B cell (primary cell): ENCODE data around the gene VEZT. TPM values are rescaled to one million over a fixed set of nuclear protein-coding genes. Genes with fewer than 3 reads are reported as not detected.

Experiments used
- ATAC-seq: fragments of 200-7000 bp; cut with Tn5 transposase; one replicate; pipeline ENCODE4 v1.10.0; 2021; ENCODE audit warnings: low read depth, mild to moderate bottlenecking, moderate number of reproducible peaks, moderate library complexity
- CTCF ChIA-PET: fragments of 350-600 bp; sonication (Branson Sonifier 250); formaldehyde crosslinking; loops from one replicate; lab custom pipeline; 2021; ENCODE audit warnings: antibody characterized with exemption, inconsistent platforms; lab: Charles Lee
- POLR2A ChIA-PET: fragments of 350-600 bp; sonication (Branson Sonifier 250); formaldehyde crosslinking; loops from one replicate; lab custom pipeline; 2021; ENCODE audit warnings: antibody characterized with exemption; lab: Charles Lee
- DNase-seq: peaks from one replicate; pipeline ENCODE4 v3.0.0; 2013
- H2AFZ ChIP-seq: 2 replicates; pipeline ENCODE4 v1.6.1; 2012; ENCODE audit warnings: mild to moderate bottlenecking, low read depth, low read length; ENCODE audit not compliant: insufficient read depth, poor library complexity, severe bottlenecking
- H3K27ac ChIP-seq, 2 donors: 1 replicate in 1 of 2; 2 replicates in 1 of 2; pipeline ENCODE4 v1.5.1; 2012 to 2013; ENCODE audit warnings: low read length in 2 of 2, mild to moderate bottlenecking in 2 of 2, moderate library complexity in 1 of 2
- H3K27me3 ChIP-seq, 4 experiments: fragments of 200-600 bp in 1 of 4; sonication (generic) in 1 of 4; replicated peaks in 1 of 4; 1 replicate in 2 of 4; 2 replicates in 2 of 4; pipeline versions ENCODE4 v1.6.1 to v1.7.0; 2013 to 2016; ENCODE audit warnings: low read length in 3 of 4, mild to moderate bottlenecking in 2 of 4, mixed read lengths in 1 of 4, moderate library complexity in 1 of 4; ENCODE audit not compliant: insufficient read depth in 4 of 4, control insufficient read depth in 3 of 4; ENCODE audit errors: control extremely low read depth in 1 of 4
- H3K36me3 ChIP-seq, 2 experiments: replicated peaks in 1 of 2; 1 replicate in 1 of 2; 2 replicates in 1 of 2; pipeline versions ENCODE4 v1.6.1 to v1.7.1; 2013; ENCODE audit warnings: low read length in 1 of 2; ENCODE audit not compliant: insufficient read depth in 2 of 2, control insufficient read depth in 1 of 2; ENCODE audit errors: control extremely low read depth in 1 of 2, extremely low read depth in 1 of 2
- H3K4me1 ChIP-seq, 2 donors: fragments of 200-600 bp in 1 of 2; sonication (generic) in 1 of 2; 1 replicate in 1 of 2; 2 replicates in 1 of 2; pipeline versions ENCODE4 v1.5.1 to v1.6.1; 2013 to 2017; ENCODE audit warnings: low read length in 2 of 2; ENCODE audit not compliant: control insufficient read depth in 2 of 2, insufficient read depth in 2 of 2
- H3K4me2 ChIP-seq: replicated peaks from 2 replicates; pipeline ENCODE3; 2012; ENCODE audit warnings: mild to moderate bottlenecking, low read depth, low read length; ENCODE audit not compliant: poor library complexity, severe bottlenecking
- H3K4me3 ChIP-seq, 5 experiments: fragments of 200-600 bp in 1 of 5; sonication (generic) in 1 of 5; 1 replicate in 3 of 5; 2 replicates in 2 of 5; pipeline versions ENCODE4 v1.5.1 to v1.7.0; 2011 to 2016; ENCODE audit warnings: low read length in 4 of 5, mild to moderate bottlenecking in 4 of 5, low read depth in 2 of 5, control low read depth in 1 of 5, moderate library complexity in 1 of 5; ENCODE audit not compliant: insufficient read depth in 1 of 5; ENCODE audit errors: control extremely low read depth in 1 of 5, extremely low read depth in 1 of 5
- H3K79me2 ChIP-seq: fragments of 200-600 bp; sonication (generic); one replicate; pipeline ENCODE4 v1.6.0; 2016; ENCODE audit warnings: low read length; ENCODE audit not compliant: control insufficient read depth, insufficient read depth
- H3K9ac ChIP-seq: fragments of 200-600 bp; sonication (generic); 2 replicates; pipeline ENCODE4 v1.6.1; 2017; ENCODE audit warnings: mild to moderate bottlenecking, low read length, moderate library complexity
- H3K9me3 ChIP-seq, 3 donors: one replicate each; pipeline versions ENCODE4 v1.6.1 to v1.7.1; 2013; ENCODE audit warnings: low read length in 2 of 3; ENCODE audit not compliant: control insufficient read depth in 2 of 3, insufficient read depth in 1 of 3; ENCODE audit errors: control extremely low read depth in 1 of 3
- H4K20me1 ChIP-seq: 2 replicates; pipeline ENCODE4 v1.6.0; 2012; ENCODE audit warnings: mild to moderate bottlenecking, low read length; ENCODE audit not compliant: insufficient read depth, control insufficient read depth, poor library complexity, severe bottlenecking
- H3K27ac Mint-ChIP-seq: one replicate; pipeline ENCODE4 v1.8.0; 2021; ENCODE audit warnings: mixed read lengths
- H3K27me3 Mint-ChIP-seq: one replicate; pipeline ENCODE4 v1.8.0; 2021; ENCODE audit warnings: mixed read lengths
- H3K4me1 Mint-ChIP-seq: one replicate; pipeline ENCODE4 v1.8.0; 2021; ENCODE audit warnings: mixed read lengths
- H3K4me3 Mint-ChIP-seq: one replicate; pipeline ENCODE4 v1.8.0; 2021; ENCODE audit warnings: mixed read lengths
- H3K9me3 Mint-ChIP-seq: one replicate; pipeline ENCODE4 v1.8.0; 2022; ENCODE audit warnings: mixed read lengths; ENCODE audit not compliant: insufficient read depth
- EZH2 ChIP-seq: IDR thresholded peaks from 2 replicates; pipeline ENCODE4 v1.6.1; 2012; ENCODE audit warnings: borderline replicate concordance, low read depth, mild to moderate bottlenecking, moderate library complexity, low read length; ENCODE audit not compliant: insufficient read depth, poor library complexity, severe bottlenecking
- WGBS: methylation state at CpG from one replicate; pipeline ENCODE4 v1.1.5; 2013; ENCODE audit warnings: missing lambda C conversion rate; ENCODE audit not compliant: insufficient coverage; 5-methylcytosine and 5-hydroxymethylcytosine counted together
- intact Hi-C: fragments of 100-400 bp; cut with micrococcal nuclease; formaldehyde crosslinking; loops from one replicate; pipeline ENCODE4 v1.10.0; 2022
- polyA plus RNA-seq: library from polyadenylated mRNA; depleted of rRNA; stranded (reverse); fragments of >200 nt; gene quantifications from 2 replicates; pipeline ENCODE4 v1.2.3, GENCODE V29; 2012
- total RNA-seq, 2 donors: library from RNA; stranded (reverse); fragments of 120-200 nt in 1 of 2; gene quantifications; 1 replicate in 1 of 2; 2 replicates in 1 of 2; pipeline versions ENCODE4 v1.2.3 to v1.2.4, GENCODE V29; 2013 to 2022
- TF ChIP-seq, protein P1 (sequence below): fragments of 200-600 bp; IDR thresholded peaks from one replicate; pipeline ENCODE4 v1.8.0; 2022; ENCODE audit warnings: antibody characterized with exemption, mild to moderate bottlenecking

The VEZT gene
- total and polyA plus RNA-seq, 2 donors (not counting 1 experiment from before 2014, with no cell fraction given), result 19.9 to 61.8 TPM

DNA sequence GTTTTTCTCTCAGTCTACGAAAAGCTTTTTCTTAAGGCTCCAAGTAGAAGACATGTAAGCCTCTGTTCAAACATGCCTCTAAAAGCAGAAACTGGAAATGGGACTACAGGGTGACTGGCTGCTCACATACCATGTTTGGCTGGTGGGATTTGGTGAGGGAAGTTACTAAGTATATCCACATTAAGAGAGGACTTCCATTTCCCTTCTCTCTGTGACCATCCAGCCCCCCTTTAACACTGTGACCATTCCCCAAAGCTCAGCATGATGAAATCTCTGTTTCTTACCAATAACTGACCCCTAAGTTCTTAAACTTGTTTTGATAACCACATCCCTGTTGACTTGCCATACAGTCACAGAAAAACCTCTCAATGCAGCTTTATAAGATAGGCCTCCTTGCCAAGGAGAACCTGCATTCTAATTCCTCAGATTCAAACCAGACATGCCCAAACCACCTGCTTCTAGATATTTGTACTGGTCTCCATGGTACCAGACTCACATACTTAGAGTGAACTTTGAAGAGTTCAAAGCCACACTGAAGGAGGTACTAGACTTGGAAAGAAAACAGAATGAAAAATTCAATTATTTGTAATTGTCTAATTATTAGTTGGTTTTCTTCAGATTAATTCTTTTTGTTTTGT lies 102.2 kb downstream of the VEZT start:
- DNase-seq (no peak), ATAC-seq (no peak)
- Mint-ChIP-seq H3K9me3 (no peaks in the 10 kb centered on the region), H3K4me1 (no peaks in the 10 kb centered on the region), H3K4me3 (no peak overlapping the region), H3K27ac (no peak overlapping the region), H3K27me3 (peaks cover 2% of the 10 kb centered on the region)
- Histone ChIP-seq H3K9ac (no peak overlapping the region), H3K27ac (no peak overlapping the region), H3K9me3 (no peaks in the 10 kb centered on the region), H3K36me3 (no peaks in the 10 kb centered on the region), H3K4me2 (no peak overlapping the region), H3K4me3 (no peak overlapping the region), H2AFZ (no peak overlapping the region), H4K20me1 (no peaks in the 10 kb centered on the region), H3K79me2 (no peaks in the 10 kb centered on the region), H3K27me3 (no peaks in the 10 kb centered on the region), H3K4me1 (no peaks in the 10 kb centered on the region)
- WGBS, result no CpG with 5 or more reads among the region's 1 CpG
- POLR2A ChIA-PET, result no interaction called here
- TF ChIP-seq EZH2, result no peak
- TF ChIP-seq, protein P1, sequence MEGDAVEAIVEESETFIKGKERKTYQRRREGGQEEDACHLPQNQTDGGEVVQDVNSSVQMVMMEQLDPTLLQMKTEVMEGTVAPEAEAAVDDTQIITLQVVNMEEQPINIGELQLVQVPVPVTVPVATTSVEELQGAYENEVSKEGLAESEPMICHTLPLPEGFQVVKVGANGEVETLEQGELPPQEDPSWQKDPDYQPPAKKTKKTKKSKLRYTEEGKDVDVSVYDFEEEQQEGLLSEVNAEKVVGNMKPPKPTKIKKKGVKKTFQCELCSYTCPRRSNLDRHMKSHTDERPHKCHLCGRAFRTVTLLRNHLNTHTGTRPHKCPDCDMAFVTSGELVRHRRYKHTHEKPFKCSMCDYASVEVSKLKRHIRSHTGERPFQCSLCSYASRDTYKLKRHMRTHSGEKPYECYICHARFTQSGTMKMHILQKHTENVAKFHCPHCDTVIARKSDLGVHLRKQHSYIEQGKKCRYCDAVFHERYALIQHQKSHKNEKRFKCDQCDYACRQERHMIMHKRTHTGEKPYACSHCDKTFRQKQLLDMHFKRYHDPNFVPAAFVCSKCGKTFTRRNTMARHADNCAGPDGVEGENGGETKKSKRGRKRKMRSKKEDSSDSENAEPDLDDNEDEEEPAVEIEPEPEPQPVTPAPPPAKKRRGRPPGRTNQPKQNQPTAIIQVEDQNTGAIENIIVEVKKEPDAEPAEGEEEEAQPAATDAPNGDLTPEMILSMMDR, result no peak
- intact Hi-C loops, result no loop called here
- CTCF ChIA-PET, result no interaction called here

DNA sequence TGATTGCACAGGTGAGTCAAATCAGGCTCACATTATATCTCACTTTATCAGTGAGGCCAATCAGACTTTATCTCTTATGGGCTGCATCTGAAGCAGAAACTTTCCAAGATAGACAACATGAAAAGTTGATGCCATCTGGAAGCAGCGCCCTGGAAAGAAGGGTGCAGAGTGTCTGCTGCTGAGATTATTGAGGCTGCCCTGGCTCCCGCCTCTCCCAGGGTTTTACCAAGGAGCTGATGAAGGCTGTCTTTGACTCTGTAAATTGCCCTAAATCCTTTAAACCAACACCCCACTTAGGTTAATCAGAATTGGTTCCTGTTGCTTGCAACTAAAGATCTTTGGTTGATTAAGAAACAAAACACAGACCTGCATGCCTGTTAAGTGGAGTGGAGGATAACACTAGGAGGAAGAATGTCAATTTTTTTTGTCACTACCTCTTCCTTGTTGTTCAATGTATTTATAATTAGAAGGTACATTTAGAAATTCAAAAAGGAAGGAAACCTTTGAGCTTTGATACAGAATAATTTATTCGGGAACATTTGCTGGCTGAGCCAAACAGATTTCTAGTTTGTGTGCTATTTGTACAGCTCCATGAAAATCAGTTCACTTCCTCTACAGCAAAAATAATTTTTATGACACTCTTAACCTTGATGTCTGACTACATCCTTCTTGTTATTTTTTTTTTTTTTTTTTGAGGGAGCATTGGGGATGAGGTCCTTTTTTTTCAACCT lies 104.1 kb downstream of the VEZT start:
- Histone ChIP-seq H3K36me3 (no peaks in the 10 kb centered on the region), H3K9me3 (no peaks in the 10 kb centered on the region), H3K9ac (no peak overlapping the region), H3K4me3 (no peak overlapping the region), H3K4me2 (no peak overlapping the region), H3K27ac (no peak overlapping the region), H2AFZ (no peak overlapping the region), H3K79me2 (no peaks in the 10 kb centered on the region), H4K20me1 (no peaks in the 10 kb centered on the region), H3K27me3 (no peaks in the 10 kb centered on the region), H3K4me1 (no peaks in the 10 kb centered on the region)
- no peaks in the 10 kb centered on the region for H3K4me1 Mint-ChIP-seq
- CTCF ChIA-PET, result no interaction called here
- H3K27ac Mint-ChIP-seq, result no peak overlapping the region
- H3K4me3 Mint-ChIP-seq, result no peak overlapping the region
- H3K27me3 Mint-ChIP-seq, result peaks cover 7% of the 10 kb centered on the region
- DNase-seq (no peak), ATAC-seq (no peak)
- TF ChIP-seq EZH2, result no peak
- TF ChIP-seq, protein P1, result no peak
- POLR2A ChIA-PET, result no interaction called here
- intact Hi-C loops, result no loop called here
- WGBS, result 67% methylated on average over 1 of the region's 3 CpGs
- no peaks in the 10 kb centered on the region for H3K9me3 Mint-ChIP-seq
